Neural cell (in vitro differentiated cells): ENCODE data around the gene KRR1.

ENCODE experiments used
- POLR2AphosphoS5 ChIP-seq: IDR thresholded peaks from 2 replicates; pipeline ENCODE4 v1.6.1; 2012
- RAD21 ChIP-seq: fragments of 450-650 bp; conservative IDR thresholded peaks from 2 replicates; pipeline ENCODE4 v1.6.1; 2014; ENCODE audit warnings: antibody characterized with exemption, mild to moderate bottlenecking, moderate library complexity
- TF ChIP-seq, protein P1 (sequence below): fragments of 450-650 bp; IDR thresholded peaks from 2 replicates; pipeline ENCODE4 v1.5.1; 2014; ENCODE audit warnings: antibody characterized with exemption, mild to moderate bottlenecking, moderate library complexity; ENCODE audit not compliant: poor library complexity, severe bottlenecking
- TF ChIP-seq, protein P2 (sequence below): IDR thresholded peaks from 2 replicates; pipeline ENCODE4 v1.6.1; 2012; ENCODE audit warnings: borderline replicate concordance

DNA sequence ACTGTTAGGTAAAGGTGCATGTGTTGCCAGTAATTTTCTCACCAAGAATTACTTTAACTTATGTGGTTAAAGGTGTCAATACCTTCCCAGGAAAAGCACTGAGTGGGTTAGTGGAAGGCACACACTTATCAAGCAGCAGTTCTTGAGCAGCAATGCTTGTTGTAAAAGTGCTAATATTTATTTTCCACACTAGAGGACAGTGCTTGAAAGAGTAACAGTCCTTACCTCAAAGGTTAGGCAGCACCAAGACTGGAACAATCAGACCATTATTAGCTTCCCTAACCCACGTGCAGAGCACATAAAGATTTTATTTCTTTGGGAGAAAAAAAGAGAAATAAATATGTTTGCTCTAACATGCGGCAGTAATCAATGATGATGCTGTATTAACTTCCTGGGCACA lies 48.8 kb upstream of the KRR1 start:
- TF ChIP-seq, protein P1, sequence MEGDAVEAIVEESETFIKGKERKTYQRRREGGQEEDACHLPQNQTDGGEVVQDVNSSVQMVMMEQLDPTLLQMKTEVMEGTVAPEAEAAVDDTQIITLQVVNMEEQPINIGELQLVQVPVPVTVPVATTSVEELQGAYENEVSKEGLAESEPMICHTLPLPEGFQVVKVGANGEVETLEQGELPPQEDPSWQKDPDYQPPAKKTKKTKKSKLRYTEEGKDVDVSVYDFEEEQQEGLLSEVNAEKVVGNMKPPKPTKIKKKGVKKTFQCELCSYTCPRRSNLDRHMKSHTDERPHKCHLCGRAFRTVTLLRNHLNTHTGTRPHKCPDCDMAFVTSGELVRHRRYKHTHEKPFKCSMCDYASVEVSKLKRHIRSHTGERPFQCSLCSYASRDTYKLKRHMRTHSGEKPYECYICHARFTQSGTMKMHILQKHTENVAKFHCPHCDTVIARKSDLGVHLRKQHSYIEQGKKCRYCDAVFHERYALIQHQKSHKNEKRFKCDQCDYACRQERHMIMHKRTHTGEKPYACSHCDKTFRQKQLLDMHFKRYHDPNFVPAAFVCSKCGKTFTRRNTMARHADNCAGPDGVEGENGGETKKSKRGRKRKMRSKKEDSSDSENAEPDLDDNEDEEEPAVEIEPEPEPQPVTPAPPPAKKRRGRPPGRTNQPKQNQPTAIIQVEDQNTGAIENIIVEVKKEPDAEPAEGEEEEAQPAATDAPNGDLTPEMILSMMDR = peak; percentile 87
- TF ChIP-seq, protein P2, sequence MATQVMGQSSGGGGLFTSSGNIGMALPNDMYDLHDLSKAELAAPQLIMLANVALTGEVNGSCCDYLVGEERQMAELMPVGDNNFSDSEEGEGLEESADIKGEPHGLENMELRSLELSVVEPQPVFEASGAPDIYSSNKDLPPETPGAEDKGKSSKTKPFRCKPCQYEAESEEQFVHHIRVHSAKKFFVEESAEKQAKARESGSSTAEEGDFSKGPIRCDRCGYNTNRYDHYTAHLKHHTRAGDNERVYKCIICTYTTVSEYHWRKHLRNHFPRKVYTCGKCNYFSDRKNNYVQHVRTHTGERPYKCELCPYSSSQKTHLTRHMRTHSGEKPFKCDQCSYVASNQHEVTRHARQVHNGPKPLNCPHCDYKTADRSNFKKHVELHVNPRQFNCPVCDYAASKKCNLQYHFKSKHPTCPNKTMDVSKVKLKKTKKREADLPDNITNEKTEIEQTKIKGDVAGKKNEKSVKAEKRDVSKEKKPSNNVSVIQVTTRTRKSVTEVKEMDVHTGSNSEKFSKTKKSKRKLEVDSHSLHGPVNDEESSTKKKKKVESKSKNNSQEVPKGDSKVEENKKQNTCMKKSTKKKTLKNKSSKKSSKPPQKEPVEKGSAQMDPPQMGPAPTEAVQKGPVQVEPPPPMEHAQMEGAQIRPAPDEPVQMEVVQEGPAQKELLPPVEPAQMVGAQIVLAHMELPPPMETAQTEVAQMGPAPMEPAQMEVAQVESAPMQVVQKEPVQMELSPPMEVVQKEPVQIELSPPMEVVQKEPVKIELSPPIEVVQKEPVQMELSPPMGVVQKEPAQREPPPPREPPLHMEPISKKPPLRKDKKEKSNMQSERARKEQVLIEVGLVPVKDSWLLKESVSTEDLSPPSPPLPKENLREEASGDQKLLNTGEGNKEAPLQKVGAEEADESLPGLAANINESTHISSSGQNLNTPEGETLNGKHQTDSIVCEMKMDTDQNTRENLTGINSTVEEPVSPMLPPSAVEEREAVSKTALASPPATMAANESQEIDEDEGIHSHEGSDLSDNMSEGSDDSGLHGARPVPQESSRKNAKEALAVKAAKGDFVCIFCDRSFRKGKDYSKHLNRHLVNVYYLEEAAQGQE = no peak
- TF ChIP-seq RAD21 (peak; percentile 95), POLR2AphosphoS5 (no peak)
